HUES64 (cell line): Measurements from ENCODE around the gene NUSAP1.
"Not testable (repeated sequence)": the region's sequence is repeated elsewhere in the genome, so short reads cannot be mapped to it uniquely, and the experiment has no call there.

Experiments
- H3K27ac ChIP-seq: 2 replicates; pipeline ENCODE4 v1.7.0; 2013; ENCODE audit warnings: low read depth, low read length, inconsistent platforms
- H3K27me3 ChIP-seq: 2 replicates; pipeline ENCODE4 v1.6.1; 2013; ENCODE audit warnings: mild to moderate bottlenecking, low read length; ENCODE audit not compliant: insufficient read depth
- H3K36me3 ChIP-seq: 2 replicates; pipeline ENCODE4 v1.6.1; 2013; ENCODE audit warnings: mild to moderate bottlenecking, low read length; ENCODE audit not compliant: insufficient read depth
- H3K4me1 ChIP-seq: 2 replicates; pipeline ENCODE4 v1.6.1; 2013; ENCODE audit warnings: mild to moderate bottlenecking, low read length, moderate library complexity; ENCODE audit not compliant: insufficient read depth
- H3K4me3 ChIP-seq: 2 replicates; pipeline ENCODE4 v1.5.1; 2013; ENCODE audit warnings: mild to moderate bottlenecking, low read length, moderate library complexity
- H3K9ac ChIP-seq: 2 replicates; pipeline ENCODE4 v1.6.1; 2013; ENCODE audit warnings: mild to moderate bottlenecking, low read depth, low read length
- H3K9me3 ChIP-seq: 2 replicates; pipeline ENCODE4 v1.6.1; 2013; ENCODE audit warnings: low read depth, low read length; ENCODE audit not compliant: insufficient read depth
- WGBS: fragments of 150-250, 120-280 bp; methylation state at CpG from one replicate; pipeline ENCODE4 v1.1.7; 2013; ENCODE audit warnings: missing lambda C conversion rate; 5-methylcytosine and 5-hydroxymethylcytosine counted together

NUSAP1 gene

DNA sequence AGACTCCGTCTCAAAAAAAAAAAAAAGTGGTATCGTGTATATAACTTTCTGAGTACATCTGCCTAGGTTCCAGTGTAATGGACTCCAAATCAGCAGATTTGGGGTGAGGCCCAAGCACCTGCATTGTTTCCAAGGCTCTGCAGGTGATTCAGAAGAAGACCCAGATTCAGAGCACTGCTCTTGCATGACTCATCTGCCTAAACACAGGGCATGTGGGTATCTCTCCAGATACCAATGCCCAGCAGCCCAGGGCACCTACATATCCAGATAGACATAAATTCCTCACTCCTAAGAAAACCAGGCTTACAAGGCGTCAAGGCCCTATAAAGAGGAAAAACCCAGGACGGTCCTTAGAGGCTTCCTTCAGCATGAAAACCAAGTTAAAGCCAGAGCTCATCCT lies 45.3 kb downstream of the NUSAP1 start:
- Histone ChIP-seq H3K27me3 (no peaks in the 10 kb centered on the region), H3K4me1 (no peaks in the 10 kb centered on the region), H3K9me3 (peaks cover 9% of the 10 kb centered on the region; the same call in 1 of the 2 replicates), H3K9ac (no peak overlapping the region), H3K27ac (no peak overlapping the region), H3K4me3 (no peak overlapping the region), H3K36me3 (peaks cover 78% of the 10 kb centered on the region)
- 96% methylated on average over 4 of the region's 4 CpGs for WGBS

DNA sequence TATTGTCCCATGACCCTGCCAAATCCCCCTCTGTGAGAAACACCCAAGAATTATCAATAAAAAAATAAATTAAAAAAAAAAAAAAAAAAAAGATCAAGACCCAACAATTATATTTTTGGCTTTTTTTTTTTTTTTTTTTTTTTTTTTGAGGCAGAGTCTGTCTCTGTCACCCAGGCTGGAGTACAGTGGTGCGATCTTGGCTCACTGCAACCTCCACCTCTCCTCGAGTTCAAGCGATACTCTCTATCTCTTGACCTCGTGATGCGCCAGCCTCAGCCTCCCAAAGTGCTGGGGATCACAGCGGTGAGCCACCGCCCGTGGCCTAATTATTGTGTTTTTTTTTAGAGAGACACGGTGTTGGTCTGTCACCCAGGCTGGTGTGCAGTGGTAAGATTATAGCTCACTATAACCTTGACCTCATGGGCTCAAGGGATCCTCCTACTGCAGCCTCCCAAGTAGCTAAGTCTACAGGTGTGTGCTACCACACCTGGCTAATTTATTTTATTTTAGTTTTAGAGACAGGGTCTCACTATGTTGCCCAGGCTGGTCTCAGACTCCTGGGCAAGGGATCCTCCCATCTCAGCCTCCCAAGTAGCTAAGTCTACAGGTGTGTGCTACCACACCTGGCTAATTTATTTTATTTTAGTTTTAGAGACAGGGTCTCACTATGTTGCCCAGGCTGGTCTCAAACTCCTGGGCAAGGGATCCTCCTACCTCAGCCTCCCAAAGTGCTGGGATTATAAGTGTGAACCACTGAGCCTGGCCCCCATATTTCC lies 51.5 kb downstream of the NUSAP1 start:
- not testable (repeated sequence) for H3K4me1 ChIP-seq, H3K9ac ChIP-seq, H3K4me3 ChIP-seq, H3K27ac ChIP-seq, H3K27me3 ChIP-seq, H3K9me3 ChIP-seq
- 89% methylated on average over 9 of the region's 9 CpGs for WGBS
- H3K36me3 ChIP-seq: peaks cover 40% of the 10 kb centered on the region

DNA sequence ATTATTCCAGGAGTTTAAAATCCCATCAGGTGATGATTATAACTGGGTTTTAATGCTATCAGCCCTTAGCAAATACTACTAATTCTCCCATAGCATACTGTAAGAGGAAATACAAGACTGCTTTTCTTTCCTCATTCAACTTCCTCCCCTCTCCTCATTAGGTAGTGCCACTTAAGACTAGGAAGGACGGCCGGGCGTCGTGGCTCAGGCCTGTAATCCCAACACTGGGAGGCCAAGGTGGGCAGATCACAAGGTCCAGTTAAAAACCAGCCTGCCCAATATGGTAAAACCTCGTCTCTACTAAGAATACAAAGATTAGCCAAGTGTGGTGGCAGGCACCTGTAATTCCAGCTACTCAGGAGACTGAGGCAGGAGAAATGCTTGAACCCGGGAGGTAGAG lies 55.0 kb downstream of the NUSAP1 start:
- Histone ChIP-seq H3K9me3 (no peaks in the 10 kb centered on the region), H3K27me3 (no peaks in the 10 kb centered on the region), H3K27ac (no peak overlapping the region), H3K9ac (no peak overlapping the region), H3K4me3 (no peak overlapping the region), H3K4me1 (no peaks in the 10 kb centered on the region), H3K36me3 (peaks cover 17% of the 10 kb centered on the region; the same call in 1 of the 2 replicates)
- 86% methylated on average over 6 of the region's 6 CpGs for WGBS

- H3K9ac ChIP-seq: no peak overlapping the region
- 88% methylated on average over 2 of the region's 2 CpGs for WGBS
- H3K9me3 ChIP-seq: no peaks in the 10 kb centered on the region
- no peak overlapping the region for H3K4me3 ChIP-seq
- H3K4me1 ChIP-seq: no peaks in the 10 kb centered on the region
- peaks cover 34% of the 10 kb centered on the region for H3K36me3 ChIP-seq
- H3K27ac ChIP-seq: no peak overlapping the region
- no peaks in the 10 kb centered on the region for H3K27me3 ChIP-seq
Observed at GRCh38 chr15:41392659-41393058, 60.0 kb downstream of the NUSAP1 start.

DNA sequence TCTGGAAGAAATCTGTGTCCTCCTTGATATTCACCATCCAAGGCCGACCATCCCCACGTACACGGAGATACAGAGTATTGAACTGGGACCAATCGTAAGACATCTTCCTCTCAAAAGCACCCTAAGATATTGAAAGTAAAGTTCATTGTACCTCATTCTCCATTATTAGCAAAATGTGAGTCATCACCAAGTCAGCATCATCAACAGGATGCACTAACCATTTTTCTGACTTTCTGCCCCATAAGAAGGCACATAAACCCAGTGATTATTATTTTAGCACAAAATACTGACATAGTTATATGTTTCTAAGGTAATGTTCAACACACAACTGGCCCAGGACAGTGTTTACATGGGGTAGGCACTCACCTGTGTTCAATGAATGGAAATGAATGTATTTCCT lies 62.2 kb downstream of the NUSAP1 start:
- 98% methylated on average over 4 of the region's 4 CpGs for WGBS
- Histone ChIP-seq H3K27me3 (no peaks in the 10 kb centered on the region), H3K4me3 (no peak overlapping the region), H3K36me3 (peaks cover 24% of the 10 kb centered on the region), H3K4me1 (no peaks in the 10 kb centered on the region), H3K27ac (no peak overlapping the region), H3K9ac (no peak overlapping the region), H3K9me3 (no peaks in the 10 kb centered on the region)

- H3K27me3 ChIP-seq: no peaks in the 10 kb centered on the region
Observed at GRCh38 chr15:41396111-41396510, 63.4 kb downstream of the NUSAP1 start.

GRCh38 chr15:41401904-41402267 lies 69.2 kb downstream of the NUSAP1 start:
- WGBS: 15% methylated on average over 7 of the region's 9 CpGs

More at GRCh38 chr15:41396111-41396510, 63.4 kb downstream of the NUSAP1 start:
- 95% methylated on average over 3 of the region's 3 CpGs for WGBS
- no peak overlapping the region for H3K9ac ChIP-seq
- no peak overlapping the region for H3K27ac ChIP-seq
- H3K4me3 ChIP-seq: no peak overlapping the region
- peaks cover 24% of the 10 kb centered on the region for H3K36me3 ChIP-seq
- no peaks in the 10 kb centered on the region for H3K4me1 ChIP-seq
- H3K9me3 ChIP-seq: no peaks in the 10 kb centered on the region

GRCh38 chr15:41407341-41407740 lies 74.7 kb downstream of the NUSAP1 start:
- Histone ChIP-seq H3K9ac (no peak overlapping the region), H3K9me3 (no peaks in the 10 kb centered on the region), H3K4me3 (no peak overlapping the region), H3K4me1 (no peaks in the 10 kb centered on the region), H3K27me3 (no peaks in the 10 kb centered on the region), H3K36me3 (no peaks in the 10 kb centered on the region), H3K27ac (no peak overlapping the region)
- WGBS: 92% methylated on average over 5 of the region's 5 CpGs

More at GRCh38 chr15:41401904-41402267, 69.2 kb downstream of the NUSAP1 start:
- H3K9ac ChIP-seq: peak overlapping the region; percentile 87
- no peaks in the 10 kb centered on the region for H3K27me3 ChIP-seq
- no peaks in the 10 kb centered on the region for H3K9me3 ChIP-seq
- H3K4me1 ChIP-seq: no peaks in the 10 kb centered on the region
- peak overlapping the region; percentile 56; the same call in 1 of the 2 replicates for H3K27ac ChIP-seq
- peak overlapping the region; percentile 85 for H3K4me3 ChIP-seq
- H3K36me3 ChIP-seq: 0 out of 2 replicates have a peak, but pooled peaks cover under 1% of the 10 kb centered on the region

DNA sequence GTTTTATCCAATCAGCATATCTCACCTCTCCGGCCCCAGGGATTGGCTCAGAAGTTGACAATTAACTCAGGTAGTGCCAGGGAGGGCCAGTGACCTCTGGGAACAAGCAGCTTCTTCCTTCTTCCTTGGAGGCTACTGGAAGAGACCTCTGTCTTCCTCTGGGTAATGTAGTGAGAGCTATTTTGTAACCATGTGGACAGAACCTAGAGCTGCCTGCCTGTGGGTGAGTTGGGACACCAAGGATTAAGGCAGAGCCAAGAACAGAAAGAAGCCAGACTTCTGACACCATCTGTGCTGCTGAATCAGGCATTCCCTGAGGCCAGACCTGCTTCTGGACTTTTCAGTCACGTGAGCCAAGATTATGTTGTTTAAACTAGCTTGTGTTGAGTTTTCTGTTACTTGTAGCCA lies 75.6 kb downstream of the NUSAP1 start:
- Histone ChIP-seq H3K4me1 (no peaks in the 10 kb centered on the region), H3K36me3 (no peaks in the 10 kb centered on the region), H3K9ac (no peak overlapping the region), H3K9me3 (no peaks in the 10 kb centered on the region), H3K4me3 (no peak overlapping the region), H3K27me3 (no peaks in the 10 kb centered on the region), H3K27ac (no peak overlapping the region)
- WGBS: 82% methylated on average over 2 of the region's 2 CpGs

DNA sequence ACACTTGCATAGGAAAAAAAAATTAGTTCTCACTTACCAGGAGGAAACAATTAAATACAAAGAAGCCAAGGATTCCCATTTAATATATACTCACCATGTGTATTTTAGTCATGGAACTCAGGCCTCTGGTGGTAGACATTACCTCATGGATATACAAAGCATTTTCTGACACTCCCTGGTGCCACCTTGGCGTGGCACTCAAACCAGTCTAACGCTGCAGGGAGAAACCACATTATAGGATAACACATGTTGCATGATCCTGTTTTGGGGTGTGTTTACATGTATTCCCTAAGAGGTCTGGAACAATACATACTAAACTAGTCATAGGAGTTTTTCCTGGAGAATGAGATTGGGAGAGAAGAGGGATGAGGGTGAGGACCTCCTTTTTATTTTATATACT lies 78.3 kb downstream of the NUSAP1 start:
- H3K4me1 ChIP-seq: no peaks in the 10 kb centered on the region
- H3K9ac ChIP-seq: no peak overlapping the region; the same call in 1 of the 2 replicates
- WGBS: 97% methylated on average over 2 of the region's 2 CpGs
- H3K4me3 ChIP-seq: no peak overlapping the region
- H3K36me3 ChIP-seq: no peaks in the 10 kb centered on the region
- no peak overlapping the region for H3K27ac ChIP-seq
- H3K9me3 ChIP-seq: no peaks in the 10 kb centered on the region
- H3K27me3 ChIP-seq: no peaks in the 10 kb centered on the region

GRCh38 chr15:41411441-41411840 lies 78.8 kb downstream of the NUSAP1 start:
- H3K27me3 ChIP-seq: no peaks in the 10 kb centered on the region
- H3K27ac ChIP-seq: no peak overlapping the region
- 86% methylated on average over 3 of the region's 3 CpGs for WGBS
- H3K4me1 ChIP-seq: no peaks in the 10 kb centered on the region
- H3K9ac ChIP-seq: no peak overlapping the region
- H3K36me3 ChIP-seq: no peaks in the 10 kb centered on the region
- no peaks in the 10 kb centered on the region for H3K9me3 ChIP-seq
- no peak overlapping the region for H3K4me3 ChIP-seq
